Superior temporal gyrus (tissue), 1 donor: ENCODE results near the gene PRKCB.
"Not testable (repeated sequence)": the region's sequence is repeated elsewhere in the genome, so short reads cannot be mapped to it uniquely, and the experiment has no call there.

Experiments
- DNase-seq: peaks from one replicate; pipeline ENCODE4 v3.0.0-alpha.2; 2016; ENCODE audit errors: extremely low spot score

PRKCB gene

GRCh38 chr16:23902034-23902747 is 66.4 kb downstream of the PRKCB start:
- DNase-seq = no peak

- no peak for DNase-seq
Observed at GRCh38 chr16:23902748-23903414, 67.1 kb downstream of the PRKCB start.

DNA sequence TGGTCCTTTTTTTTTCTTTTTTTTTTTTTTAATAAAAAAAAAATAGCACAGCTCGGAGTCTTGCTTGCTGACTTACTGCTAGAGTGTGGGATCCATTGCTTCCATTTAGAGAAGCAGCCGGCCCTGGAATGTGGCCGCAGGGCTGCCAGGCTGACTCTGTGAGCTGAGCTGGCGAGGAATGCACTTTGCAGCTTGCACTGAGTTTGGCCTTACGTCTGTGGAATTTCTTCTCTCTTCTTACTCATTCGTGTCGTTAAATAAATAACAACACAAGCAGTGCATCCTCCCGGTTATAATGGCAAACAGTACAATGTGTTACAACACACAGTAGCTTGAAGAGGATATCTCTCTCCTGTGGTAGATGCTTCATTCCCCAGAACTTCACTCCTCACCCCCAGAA is 69.2 kb downstream of the PRKCB start:
- no peak for DNase-seq

DNA sequence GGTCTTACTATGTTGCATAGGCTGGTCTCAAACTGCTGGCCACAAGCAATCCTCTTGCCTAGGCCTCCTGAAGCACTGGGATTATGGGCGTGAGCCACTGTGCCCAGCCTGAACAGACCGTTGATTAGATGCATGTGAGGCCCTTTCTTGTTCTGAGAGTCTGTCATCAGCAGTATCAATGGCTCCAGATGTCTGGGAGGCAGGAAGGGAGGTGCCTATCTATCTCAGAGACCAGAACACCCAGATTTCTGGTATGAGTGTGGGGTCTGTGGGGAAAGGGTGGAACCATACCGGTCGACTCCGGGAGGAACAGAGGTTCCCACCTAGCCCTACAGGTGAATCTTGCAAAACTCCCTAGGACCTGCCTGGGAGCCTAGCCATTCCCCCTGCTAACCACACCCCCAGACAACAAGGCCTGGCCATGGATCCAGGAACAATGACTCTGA is 71.7 kb downstream of the PRKCB start:
- no peak for DNase-seq

DNA sequence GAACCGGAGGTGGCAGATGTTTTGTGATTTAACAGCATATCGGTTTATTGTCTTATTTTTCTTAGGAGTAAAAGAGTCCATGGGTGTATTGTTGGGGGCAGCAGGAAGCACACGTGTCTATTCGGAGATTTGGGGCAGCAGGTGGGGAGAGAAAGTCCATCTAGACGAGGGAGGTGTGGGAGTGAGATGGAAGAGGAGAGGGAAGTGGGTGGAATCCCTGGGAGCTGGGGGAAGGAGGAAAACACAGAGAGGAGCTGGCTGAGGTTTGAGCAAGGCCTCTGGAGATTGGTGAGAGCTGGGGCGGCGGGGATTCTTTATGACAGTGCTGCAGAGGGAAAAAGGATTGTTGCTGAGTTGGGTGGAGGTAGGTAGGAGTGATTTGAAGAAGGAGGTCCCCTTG is 72.1 kb downstream of the PRKCB start:
- DNase-seq = no peak

DNA sequence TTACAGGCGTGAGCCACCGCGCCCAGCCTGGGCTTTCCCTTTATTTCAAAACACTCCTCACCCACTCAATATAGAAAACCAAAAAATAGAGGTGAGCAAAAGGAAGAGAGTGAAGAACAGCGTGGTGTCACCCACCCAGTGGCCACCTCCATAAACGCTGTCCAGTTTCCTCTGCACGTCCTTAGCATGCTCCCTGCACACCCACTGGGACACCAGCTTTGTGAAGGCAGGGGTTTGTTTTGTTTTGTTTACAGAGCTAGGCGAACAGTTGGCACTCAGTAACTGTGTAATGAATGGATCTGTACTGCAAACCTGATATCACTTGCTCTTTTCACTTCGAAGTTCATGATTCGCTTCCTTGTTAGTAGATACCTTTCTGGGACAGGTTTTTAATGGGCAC is 73.0 kb downstream of the PRKCB start:
- no peak for DNase-seq

- DNase-seq = no peak
Observed at GRCh38 chr16:23909792-23910418, 74.1 kb downstream of the PRKCB start.

DNA sequence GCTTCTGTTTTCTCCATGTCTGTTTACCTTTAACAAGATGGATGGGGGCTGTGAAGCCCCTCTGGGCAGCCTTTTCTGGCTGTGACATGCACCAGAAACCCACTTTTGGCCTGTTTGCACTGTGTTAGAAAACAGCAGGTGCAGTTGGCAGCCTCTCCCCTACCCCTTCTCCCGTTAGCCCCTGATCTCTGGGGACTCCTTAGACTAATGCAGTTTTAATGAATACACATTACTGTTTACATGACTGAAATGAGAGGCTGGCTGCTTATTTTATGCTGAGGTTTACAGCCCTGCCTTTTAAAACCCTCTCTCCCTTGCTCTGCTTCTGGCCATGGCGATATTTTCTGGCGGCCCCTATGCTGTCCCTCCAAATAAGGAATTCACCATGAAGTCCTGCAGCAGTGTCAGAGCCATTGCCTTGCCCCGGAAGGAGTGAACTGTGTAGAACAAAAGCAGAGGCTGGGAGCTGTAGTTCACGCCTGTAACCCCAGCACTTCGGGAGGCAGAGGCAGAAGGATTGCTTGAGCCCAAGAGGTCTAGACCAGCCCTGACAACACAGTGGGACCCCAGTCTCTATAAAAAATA is 79.3 kb downstream of the PRKCB start:
- DNase-seq = no peak

DNA sequence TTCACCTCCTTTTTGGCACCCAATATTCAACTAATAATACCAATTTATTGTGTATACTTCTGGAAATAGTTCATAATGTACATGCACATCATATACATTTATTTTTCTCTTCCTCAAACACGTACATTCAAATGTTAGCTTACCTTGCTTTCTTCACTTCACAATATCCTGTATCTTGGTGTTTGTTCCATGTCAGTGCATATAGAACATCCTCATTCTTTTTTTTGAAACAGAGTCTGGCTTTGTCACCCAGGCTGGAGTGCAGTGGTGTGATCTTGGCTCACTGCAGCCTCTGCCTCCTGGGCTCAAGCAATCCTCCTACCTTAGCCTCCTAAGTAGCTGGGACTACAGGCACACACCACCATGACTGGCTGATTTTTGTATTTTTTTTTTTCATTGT is 80.8 kb downstream of the PRKCB start:
- DNase-seq = not testable (repeated sequence)

- no peak for DNase-seq
Observed at GRCh38 chr16:23917621-23918020, 81.8 kb downstream of the PRKCB start.

DNA sequence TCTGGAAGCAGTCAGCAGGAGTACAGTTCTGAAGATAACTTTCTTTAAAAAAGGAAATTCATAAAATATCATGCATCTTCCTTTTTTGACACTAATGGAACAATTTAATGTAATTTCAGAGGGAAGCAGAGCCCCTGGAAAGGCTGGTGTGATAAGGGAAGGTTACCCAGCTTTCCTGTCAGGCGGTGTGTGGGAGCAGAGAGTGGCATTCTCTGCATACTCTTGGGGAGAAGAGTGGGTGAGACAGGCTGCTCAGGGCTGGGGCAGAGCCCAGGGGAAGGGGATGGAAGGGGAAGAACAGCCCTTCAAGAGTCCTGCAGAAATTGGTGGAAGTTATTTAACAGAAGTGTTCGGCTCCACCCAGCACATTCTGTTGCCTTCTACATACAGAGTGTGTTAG is 84.7 kb downstream of the PRKCB start:
- DNase-seq = no peak

- no peak for DNase-seq
Observed at GRCh38 chr16:23920899-23921298, 85.1 kb downstream of the PRKCB start.

DNA sequence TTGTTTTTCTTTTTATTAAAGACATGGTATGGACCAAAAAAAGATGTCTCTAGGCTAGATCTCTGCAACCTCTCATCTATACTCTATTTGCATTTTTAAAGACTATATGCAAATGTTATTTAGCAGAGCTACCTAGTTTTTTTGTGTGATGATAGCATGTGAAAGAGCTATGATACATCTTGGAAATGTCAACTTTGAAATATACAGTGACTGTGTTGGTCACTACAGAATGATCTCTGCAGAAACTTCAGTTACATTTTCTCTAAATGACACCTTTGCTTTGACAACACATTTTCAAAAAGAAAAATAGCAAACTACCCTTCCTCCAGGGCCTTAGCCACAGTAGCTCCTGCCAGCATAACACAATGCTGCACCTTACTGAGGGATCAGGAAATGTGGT is 86.6 kb downstream of the PRKCB start:
- no peak for DNase-seq

DNA sequence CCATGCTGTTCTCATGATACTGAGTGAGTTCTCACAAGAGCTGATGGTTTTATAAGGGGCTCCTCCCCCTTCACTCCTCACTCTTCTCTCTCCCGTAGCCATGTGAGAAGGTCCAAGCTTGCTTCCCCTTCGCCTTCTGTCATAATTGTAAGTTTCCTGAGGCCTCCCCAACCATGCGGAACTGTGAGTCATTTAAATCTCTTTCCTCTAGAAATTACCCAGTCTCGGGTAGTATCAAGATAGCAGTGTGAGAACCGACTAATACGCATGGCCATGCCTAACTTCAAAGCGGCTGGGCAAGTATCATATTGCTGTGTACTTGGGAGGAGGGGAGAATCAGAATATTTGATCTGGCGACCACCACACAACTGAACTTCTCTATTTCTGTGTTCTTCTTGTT is 88.3 kb downstream of the PRKCB start:
- DNase-seq = no peak

- DNase-seq = no peak
Observed at GRCh38 chr16:23927796-23928195, 92.0 kb downstream of the PRKCB start.

GRCh38 chr16:23929237-23929636 is 93.5 kb downstream of the PRKCB start:
- DNase-seq = no peak

DNA sequence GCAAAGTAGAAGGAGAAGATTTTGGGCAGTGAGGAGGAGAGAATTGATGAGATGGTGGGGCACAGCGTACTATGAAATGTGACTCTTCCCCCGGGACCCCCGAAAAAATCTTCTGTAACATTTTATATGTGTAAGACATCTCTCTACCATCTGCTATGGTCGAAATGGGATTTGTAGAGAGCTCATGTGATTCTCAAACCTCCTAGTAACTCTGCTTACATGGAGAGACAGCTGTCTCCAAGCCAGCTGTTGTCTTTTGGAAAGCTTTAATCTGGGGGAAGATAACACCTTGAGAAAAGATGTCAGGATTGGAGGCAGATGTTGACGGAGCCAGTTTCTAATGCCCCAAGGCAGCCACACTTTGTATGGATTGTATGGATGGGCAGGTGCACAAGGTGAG is 94.1 kb downstream of the PRKCB start:
- DNase-seq = no peak

GRCh38 chr16:23930791-23931190 is 95.0 kb downstream of the PRKCB start:
- no peak for DNase-seq

DNA sequence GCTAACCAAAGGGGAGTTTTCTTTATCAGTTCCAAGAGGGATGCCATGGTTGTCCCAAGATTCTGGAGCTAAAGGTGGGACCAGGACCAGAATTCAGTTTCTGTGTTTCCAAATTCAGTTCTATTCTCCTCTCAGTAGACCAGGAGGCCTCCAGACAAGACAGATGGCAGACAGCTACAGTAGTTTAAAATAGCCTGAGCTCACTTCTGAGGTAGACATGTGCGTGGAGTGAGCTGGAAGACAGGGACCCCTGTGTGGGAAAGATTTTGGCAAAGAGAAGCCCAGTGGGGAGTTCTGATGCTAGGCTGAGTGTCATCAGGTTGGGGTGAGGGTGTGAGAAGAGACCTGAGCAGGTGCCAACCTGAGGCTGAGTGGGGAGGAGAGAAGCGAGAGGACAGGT is 95.4 kb downstream of the PRKCB start:
- no peak for DNase-seq

DNA sequence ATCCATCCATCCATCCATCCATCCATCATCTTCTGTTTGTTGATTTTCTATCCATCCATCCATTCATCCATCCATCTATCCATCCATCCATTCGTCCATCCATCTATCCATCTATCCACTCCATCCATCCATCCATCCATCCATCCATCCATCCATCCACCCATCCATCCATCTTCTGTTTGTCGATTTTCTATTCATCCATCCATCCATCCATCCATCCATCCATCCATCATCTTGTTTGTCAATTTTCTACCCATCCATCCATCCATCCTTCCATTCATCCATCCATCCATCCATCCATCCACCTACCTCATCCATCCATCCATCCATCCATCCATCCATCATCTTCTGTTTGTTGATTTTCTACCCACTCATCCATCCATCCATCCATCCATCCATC is 97.9 kb downstream of the PRKCB start:
- not testable (repeated sequence) for DNase-seq

GRCh38 chr16:23934610-23935236 is 98.9 kb downstream of the PRKCB start:
- DNase-seq = no peak

GRCh38 chr16:23940111-23940510 is 104.3 kb downstream of the PRKCB start:
- no peak for DNase-seq
